Pancreas (tissue), 10 donors: ENCODE data around the gene PTPRR. TPM values are rescaled to one million over a fixed set of nuclear protein-coding genes. Genes with fewer than 3 reads are reported as not detected.

Source experiments
- ATAC-seq, 4 donors: fragments of 200-7000 bp; cut with Tn5 transposase; one replicate each; pipeline versions ENCODE4 v1.8.0 to v1.9.1; 2020; ENCODE audit warnings: mild to moderate bottlenecking in 4 of 4, moderate library complexity in 4 of 4
- DNase-seq, 6 donors: peaks; one replicate each; pipeline ENCODE4 v3.0.0-alpha.2; 2020
- FAIRE-seq: peaks from 2 replicates; lab custom pipeline; 2012; peaks lifted over from hg19 to GRCh38; lab: Jason Lieb, UNC
- H3K27ac ChIP-seq, 4 donors: fragments of 200-600 bp; sonication (generic); 1 replicate in 3 of 4; 2 replicates in 1 of 4; pipeline versions ENCODE4 v1.5.0 to v1.8.0; 2020
- H3K27me3 ChIP-seq, 4 donors: fragments of 200-600 bp; one replicate each; pipeline ENCODE4 v1.8.0; 2021
- H3K36me3 ChIP-seq, 3 donors: fragments of 200-600 bp; sonication (generic) in 1 of 3; one replicate each; pipeline versions ENCODE4 v1.5.0 to v1.8.0; 2020 to 2021
- H3K4me1 ChIP-seq, 3 donors: fragments of 200-600 bp; one replicate each; pipeline ENCODE4 v1.8.0; 2021
- H3K4me3 ChIP-seq, 4 donors: fragments of 200-600 bp; sonication (generic) in 2 of 4; one replicate each; pipeline versions ENCODE4 v1.5.0 to v1.8.0; 2020 to 2021
- H3K9me3 ChIP-seq, 4 donors: fragments of 200-600 bp; one replicate each; pipeline ENCODE4 v1.8.0; 2021
- WGBS, 2 donors: extraction: QIAGEN DNeasy Blood & Tissue Kit; methylation state at CpG; one replicate each; pipeline ENCODE4 v1.1.7; 2013; 5-methylcytosine and 5-hydroxymethylcytosine counted together
- intact Hi-C, 3 donors: fragments of 100-400 bp; cut with DNase I; formaldehyde crosslinking; loops; one replicate each; pipeline versions ENCODE4 v1.11.1 to v1.14.2; 2022
- polyA plus RNA-seq, 2 donors: library from polyadenylated mRNA; stranded (reverse); fragments of 200-250 nt; gene quantifications; one replicate each; pipeline ENCODE4 v1.2.3, GENCODE V29; 2013
- total RNA-seq, 6 donors: library from RNA; stranded (reverse); fragmentation: NEBNext Ultra II Directional in 4 of 6; extraction: Animal tissue kit (Norgen Biotek cat#: 25700) in 4 of 6; gene quantifications; one replicate each; pipeline versions ENCODE4 v1.2.1 to v1.2.4, GENCODE V29; 2021 to 2023
- TF ChIP-seq, protein P1 (sequence below), 4 donors: fragments of 200-600 bp; sonication (generic) in 3 of 4; IDR thresholded peaks; one replicate each; pipeline versions ENCODE4 v1.5.0 to v1.8.0; 2021; ENCODE audit warnings: antibody characterized with exemption in 4 of 4
- donor health status: healthy with polysubstance abuse.
- donor health status: DM: no; HTN: no; CAD: no; lungs with moderate emphysema.
- donor health status: DM: no; HTN: no; CAD: no.
- donor health status: control.
- donor health status: control.
- donor health status: Bipolar disorder and iron deficiency.
- donor health status: DM: yes; HTN: yes; CAD: no.
- donor health status: DM: no; HTN: no; CAD: no.
- donor health status: DM: no; HTN: no; CAD: no.
- donor health status: DM: yes; HTN: yes; CAD: no.

Gene PTPRR
- total and polyA plus RNA-seq, 8 donors: 0.14 to 0.72 (median 0.23) TPM; not detected in 3

DNA sequence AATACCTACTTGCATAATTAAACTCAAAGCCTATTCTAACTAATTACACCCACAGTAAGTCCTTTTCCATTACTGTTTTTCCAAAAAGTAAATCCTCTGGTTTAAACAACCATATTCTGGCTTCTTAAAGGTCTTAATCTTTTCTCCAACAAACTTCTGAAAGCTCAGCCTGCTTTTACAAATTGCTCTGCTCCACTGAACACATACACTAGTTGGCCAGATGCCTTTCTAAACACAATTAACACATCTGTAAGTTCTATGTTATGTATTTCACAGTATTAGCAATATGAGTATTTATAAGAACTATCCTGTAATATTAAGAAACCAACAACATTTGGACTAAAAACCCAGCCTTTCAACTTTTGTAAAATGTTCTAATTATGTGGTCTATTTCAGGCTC, 313.4 kb downstream of the PTPRR start:
- intact Hi-C loops: no loop called here
- H3K9me3 ChIP-seq: no peaks in the 10 kb centered on the region
- ATAC-seq: no peak
- no peaks in the 10 kb centered on the region for H3K27me3 ChIP-seq
- TF ChIP-seq, protein P1, sequence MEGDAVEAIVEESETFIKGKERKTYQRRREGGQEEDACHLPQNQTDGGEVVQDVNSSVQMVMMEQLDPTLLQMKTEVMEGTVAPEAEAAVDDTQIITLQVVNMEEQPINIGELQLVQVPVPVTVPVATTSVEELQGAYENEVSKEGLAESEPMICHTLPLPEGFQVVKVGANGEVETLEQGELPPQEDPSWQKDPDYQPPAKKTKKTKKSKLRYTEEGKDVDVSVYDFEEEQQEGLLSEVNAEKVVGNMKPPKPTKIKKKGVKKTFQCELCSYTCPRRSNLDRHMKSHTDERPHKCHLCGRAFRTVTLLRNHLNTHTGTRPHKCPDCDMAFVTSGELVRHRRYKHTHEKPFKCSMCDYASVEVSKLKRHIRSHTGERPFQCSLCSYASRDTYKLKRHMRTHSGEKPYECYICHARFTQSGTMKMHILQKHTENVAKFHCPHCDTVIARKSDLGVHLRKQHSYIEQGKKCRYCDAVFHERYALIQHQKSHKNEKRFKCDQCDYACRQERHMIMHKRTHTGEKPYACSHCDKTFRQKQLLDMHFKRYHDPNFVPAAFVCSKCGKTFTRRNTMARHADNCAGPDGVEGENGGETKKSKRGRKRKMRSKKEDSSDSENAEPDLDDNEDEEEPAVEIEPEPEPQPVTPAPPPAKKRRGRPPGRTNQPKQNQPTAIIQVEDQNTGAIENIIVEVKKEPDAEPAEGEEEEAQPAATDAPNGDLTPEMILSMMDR (IDR thresholded peaks at IDR 0.05): no peak
- no peak for DNase-seq
- H3K27ac ChIP-seq: no peak overlapping the region
- no peak overlapping the region for H3K4me3 ChIP-seq
- H3K36me3 ChIP-seq: no peaks in the 10 kb centered on the region
- H3K4me1 ChIP-seq: peaks cover 0 to 4% (median 0%) of the 10 kb centered on the region in 3 donors
- no peak for FAIRE-seq

DNA sequence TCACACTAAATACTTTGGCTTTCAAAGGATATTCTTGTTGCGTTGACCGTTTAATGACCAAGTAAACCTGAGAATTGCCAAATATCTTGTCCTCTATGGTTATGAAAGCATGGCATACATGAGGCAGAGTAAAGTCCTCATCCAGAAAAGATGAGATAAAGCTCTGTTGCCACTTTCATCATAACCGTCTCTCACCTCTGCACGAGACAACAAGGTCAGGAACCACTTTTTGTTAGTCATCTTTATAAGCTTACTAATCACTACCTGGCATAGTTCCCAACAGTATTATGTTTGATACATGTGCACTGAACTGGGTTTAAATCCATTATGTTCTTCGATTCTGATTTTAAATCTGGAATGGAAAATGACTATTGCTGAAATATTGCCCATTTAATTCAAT, 314.6 kb downstream of the PTPRR start:
- no peaks in the 10 kb centered on the region for H3K27me3 ChIP-seq
- no peak overlapping the region for H3K27ac ChIP-seq
- ATAC-seq (no peak), DNase-seq (no peak), FAIRE-seq (no peak)
- no peak overlapping the region for H3K4me3 ChIP-seq
- no peaks in the 10 kb centered on the region for H3K36me3 ChIP-seq
- peaks cover 0 to 4% (median 0%) of the 10 kb centered on the region in 3 donors for H3K4me1 ChIP-seq
- intact Hi-C loops: no loop called here
- no peaks in the 10 kb centered on the region for H3K9me3 ChIP-seq
- 63 to 74% methylated on average over 5 of the region's 5 CpGs for WGBS, 2 donors
- TF ChIP-seq, protein P1 (IDR thresholded peaks at IDR 0.05): no peak

DNA sequence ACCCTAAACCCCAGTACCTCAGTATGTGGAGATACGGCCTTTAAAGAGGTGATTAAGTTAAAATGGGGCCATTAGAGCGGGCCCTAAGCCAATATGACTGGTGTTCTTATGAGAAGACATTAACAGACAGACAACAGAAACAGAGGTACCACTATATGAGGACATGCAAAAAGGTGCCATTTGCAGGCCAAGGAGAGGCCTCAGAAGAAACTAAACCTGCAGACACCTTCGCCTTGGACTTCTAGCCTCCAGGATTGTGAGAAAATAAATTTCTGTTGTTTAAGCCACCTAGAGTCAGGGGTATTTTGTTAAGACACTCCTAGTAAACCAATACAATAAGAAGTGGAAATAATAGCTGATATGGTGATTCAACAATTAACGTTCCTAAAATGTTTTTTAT, 315.9 kb downstream of the PTPRR start:
- Histone ChIP-seq H3K9me3 (no peaks in the 10 kb centered on the region), H3K4me1 (peaks cover 0 to 4% (median 0%) of the 10 kb centered on the region in 3 donors), H3K27me3 (no peaks in the 10 kb centered on the region), H3K4me3 (no peak overlapping the region), H3K36me3 (no peaks in the 10 kb centered on the region), H3K27ac (no peak overlapping the region)
- WGBS, 2 donors: 74 to 88% methylated on average over 4 of the region's 4 CpGs
- FAIRE-seq (no peak), ATAC-seq (no peak), DNase-seq (no peak)
- TF ChIP-seq, protein P1 (IDR thresholded peaks at IDR 0.05): no peak
- intact Hi-C loops: no loop called here

DNA sequence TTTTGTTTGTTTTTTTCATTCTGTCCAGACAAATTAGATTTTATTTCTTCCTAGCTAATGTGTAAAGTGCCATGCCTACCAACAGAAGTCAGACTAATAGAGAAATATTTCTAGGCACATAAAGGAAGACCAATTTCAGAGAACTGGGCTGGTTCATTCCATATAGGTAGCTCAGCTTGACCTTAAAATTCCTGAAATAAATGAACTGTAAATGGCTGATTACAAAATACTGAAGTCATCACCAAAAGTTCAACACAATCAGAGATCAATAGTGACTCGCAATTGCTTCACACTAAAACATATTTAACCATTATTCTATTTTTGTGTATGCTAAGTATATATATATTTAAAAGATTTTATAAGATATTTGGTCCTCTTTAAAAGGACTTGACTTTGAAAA, 317.5 kb downstream of the PTPRR start:
- Histone ChIP-seq H3K9me3 (no peaks in the 10 kb centered on the region), H3K27me3 (no peaks in the 10 kb centered on the region), H3K27ac (no peak overlapping the region), H3K4me3 (no peak overlapping the region), H3K36me3 (no peaks in the 10 kb centered on the region), H3K4me1 (no peaks in the 10 kb centered on the region)
- DNase-seq: no peak
- TF ChIP-seq, protein P1 (IDR thresholded peaks at IDR 0.05): no peak
- 25 to 41% methylated on average over 1 of the region's 1 CpG for WGBS, 2 donors
- no peak for FAIRE-seq
- ATAC-seq: no peak
- intact Hi-C loops: no loop called here

DNA sequence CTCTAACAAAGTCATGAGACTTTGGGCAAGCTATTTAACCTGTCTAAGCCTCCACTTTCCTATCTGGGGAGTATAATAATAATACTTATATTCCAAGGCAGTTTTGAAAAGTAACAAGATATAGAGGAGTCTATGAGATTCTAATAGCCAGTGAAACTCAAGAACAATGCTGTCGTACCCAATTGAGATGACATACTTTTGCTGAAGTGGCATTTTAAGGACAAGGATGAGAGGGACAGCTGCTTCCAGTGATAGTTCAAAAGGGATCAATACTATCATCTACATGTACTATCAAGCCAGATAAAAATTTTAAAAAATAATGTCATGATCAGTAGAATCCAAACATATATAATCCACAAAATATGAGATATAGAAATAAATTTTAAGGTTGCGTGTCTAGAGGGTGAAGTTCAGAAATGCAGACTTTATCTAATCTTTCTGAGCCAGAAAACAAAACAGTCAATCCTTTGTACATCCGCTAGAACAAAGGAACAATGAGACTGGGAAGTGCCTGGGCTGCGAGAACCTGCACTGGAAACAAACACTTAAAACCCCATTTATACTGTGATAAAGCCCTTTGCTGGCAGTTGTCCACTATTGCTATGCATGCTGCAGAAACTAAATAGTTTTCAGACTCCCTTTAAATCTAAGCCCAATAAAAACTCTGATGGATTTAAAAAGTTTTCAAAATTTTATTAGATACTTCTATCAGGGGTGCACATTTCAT, 321.9 kb downstream of the PTPRR start:
- intact Hi-C loops: no loop called here
- TF ChIP-seq, protein P1 (IDR thresholded peaks at IDR 0.05): no peak
- no peak overlapping the region for H3K27ac ChIP-seq
- DNase-seq (no peak), FAIRE-seq (no peak), ATAC-seq (peak in 2 of 4 donors; percentile 63 to 73)
- no peaks in the 10 kb centered on the region for H3K9me3 ChIP-seq
- WGBS, 2 donors: 10 to 16% methylated on average over 4 of the region's 4 CpGs
- H3K4me3 ChIP-seq: no peak overlapping the region
- no peaks in the 10 kb centered on the region for H3K27me3 ChIP-seq
- no peaks in the 10 kb centered on the region for H3K36me3 ChIP-seq
- no peaks in the 10 kb centered on the region for H3K4me1 ChIP-seq
